Fibroblast of lung (primary cell): Measurements from ENCODE around the gene NSUN2.

Source experiments
- CTCF ChIP-seq, 2 donors: IDR thresholded peaks in 1 of 2; conservative IDR thresholded peaks in 1 of 2; 1 replicate in 1 of 2; 2 replicates in 1 of 2; pipeline ENCODE4 v1.5.1; 2011 to 2012; ENCODE audit warnings: low read length in 2 of 2, control low read depth in 1 of 2, inconsistent platforms in 1 of 2, low read depth in 1 of 2, mild to moderate bottlenecking in 1 of 2
- EZH2 ChIP-seq: IDR thresholded peaks from 2 replicates; pipeline ENCODE4 v1.5.1; 2012; ENCODE audit warnings: low read length, control low read depth, mild to moderate bottlenecking; ENCODE audit errors: missing control alignments

DNA sequence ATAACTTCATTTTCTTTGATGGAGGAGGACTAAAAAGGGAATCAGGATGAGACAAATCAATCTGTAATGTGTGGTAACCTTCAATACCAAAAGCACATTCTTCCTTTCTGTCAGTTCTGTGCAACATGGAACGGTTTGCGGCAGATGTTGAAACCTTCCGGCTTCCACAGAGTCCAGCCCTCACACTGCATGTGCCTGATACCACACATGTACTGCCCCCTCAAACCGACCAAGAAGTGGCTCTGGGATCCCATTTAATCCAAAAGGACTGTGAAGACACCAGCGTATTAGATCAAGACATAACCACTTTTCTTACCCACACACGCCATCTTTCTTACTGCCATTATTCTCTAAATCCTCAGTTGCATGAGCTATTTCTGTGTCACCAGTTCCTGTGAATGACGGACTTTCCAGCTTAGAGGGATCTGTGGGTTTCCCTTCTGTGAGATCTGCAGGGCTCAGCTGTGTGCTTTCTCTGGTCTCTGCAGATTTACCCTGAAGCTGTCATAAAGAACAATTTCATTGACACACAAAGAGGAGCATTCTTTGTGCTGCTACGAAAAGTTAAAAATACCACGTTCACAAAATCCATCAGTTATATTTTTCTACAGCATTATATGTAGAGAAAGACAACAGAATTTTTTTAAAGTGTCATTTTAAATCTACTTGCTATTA is 25.8 kb downstream of the NSUN2 start:
- TF ChIP-seq EZH2 (no peak), CTCF (conservative IDR thresholded peaks at IDR 0.05 in 1 of 2, IDR thresholded peaks at IDR 0.05 in 1 of 2; ENCODE audit: low read depth in 1 of 2, low read length in 2 of 2) (no peak)
